Measurements from ENCODE around the gene IRAK2.
A peak's percentile ranks its signal among the peaks of the same experiment; 100 is the strongest.

Gene IRAK2

DNA sequence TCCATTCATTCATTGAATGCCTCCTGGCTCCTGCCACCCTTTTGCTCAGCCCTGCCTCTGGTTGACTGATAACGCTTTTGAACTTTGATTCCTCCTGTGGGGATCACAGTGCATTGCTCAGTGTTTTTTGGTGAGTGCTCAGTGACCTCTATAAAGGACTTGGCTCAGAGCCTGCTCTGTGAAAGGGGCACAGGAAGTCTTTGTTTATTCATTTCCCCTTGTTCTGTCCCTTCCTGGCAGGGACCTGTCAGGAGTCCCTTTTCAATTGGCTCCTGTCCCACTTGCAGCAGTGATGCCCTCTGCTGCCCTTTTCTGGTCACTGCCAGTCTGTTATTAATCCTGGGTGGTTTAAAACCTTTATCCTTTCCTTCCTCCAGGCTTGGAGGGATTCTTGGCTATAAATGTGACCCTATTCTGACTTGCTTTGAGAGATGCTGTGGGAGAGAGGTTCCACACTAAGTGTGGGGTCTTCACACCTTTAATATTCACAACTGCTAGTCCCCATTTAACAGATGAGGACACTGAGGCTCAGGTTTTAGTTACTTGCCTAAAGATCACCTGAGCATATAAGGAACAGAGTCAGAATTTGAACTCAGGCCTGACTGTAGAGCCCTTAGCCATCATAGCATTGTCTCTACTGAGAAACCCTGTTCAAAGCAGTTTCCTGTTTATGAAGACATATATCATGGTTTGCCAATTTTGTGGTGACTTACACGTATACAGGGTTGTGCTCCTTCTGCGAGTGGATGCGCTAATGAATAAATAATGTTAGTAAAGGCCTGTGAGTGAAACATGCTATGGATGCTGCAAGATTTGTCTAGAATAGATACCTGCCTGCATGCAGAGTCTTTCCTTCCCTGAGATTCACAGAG, 60.3 kb downstream of the IRAK2 start:
- peak; percentile 74 for DNase-seq (ENCODE audit: low read depth)

DNA sequence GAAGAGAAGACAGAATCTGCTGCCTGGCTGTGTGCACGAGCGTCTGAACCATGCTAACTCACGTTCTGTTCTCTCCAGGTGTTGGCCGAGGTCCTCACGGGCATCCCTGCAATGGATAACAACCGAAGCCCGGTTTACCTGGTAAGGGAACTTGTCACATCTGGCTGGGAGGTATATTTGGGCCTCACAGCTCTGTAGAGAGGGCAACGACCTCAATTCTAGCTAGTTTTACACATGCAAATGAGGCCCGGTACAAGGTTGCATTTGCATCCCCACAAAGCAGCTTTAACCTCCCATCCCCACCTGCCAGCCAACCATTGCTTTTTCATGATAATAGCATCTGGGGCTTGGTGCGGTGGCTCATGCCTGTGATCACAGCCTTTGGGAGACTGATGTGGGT, 61.6 kb downstream of the IRAK2 start:
- DNase-seq (ENCODE audit: low read depth): no peak

DNA sequence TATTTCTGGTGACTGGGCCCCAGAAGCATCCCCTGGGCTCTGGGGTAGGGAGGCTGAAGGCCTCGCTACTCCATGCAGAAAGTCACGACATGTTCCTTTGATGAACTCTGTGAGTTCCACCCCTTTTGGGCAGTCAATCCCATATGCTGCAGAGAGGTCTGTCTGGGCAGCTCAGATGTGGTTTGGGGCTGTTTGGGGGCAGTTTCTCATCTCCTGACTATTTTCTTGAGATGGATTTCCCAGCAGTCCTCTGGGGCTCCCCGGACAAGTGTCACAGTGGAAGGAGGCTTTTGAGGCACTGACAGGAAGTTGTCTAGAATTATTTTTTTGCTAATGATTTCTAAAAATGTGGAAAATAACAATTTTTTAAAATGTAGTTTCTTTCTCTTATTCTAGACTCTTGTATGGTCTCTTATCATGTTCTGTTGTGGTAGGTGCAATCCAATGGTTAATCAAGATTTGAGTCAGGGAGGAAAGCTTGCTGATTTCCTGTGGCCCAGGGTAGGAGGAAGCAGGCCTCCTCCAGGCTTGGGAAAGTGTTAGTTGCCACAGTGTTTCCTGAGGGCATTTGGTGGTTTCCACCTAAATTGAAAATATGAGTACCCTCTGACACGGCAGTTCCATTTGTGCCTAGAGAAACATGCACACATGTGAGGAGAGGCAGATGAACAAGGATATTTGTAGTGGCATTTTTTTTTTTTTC, 63.7 kb downstream of the IRAK2 start:
- no peak for DNase-seq (ENCODE audit: low read depth)

DNA sequence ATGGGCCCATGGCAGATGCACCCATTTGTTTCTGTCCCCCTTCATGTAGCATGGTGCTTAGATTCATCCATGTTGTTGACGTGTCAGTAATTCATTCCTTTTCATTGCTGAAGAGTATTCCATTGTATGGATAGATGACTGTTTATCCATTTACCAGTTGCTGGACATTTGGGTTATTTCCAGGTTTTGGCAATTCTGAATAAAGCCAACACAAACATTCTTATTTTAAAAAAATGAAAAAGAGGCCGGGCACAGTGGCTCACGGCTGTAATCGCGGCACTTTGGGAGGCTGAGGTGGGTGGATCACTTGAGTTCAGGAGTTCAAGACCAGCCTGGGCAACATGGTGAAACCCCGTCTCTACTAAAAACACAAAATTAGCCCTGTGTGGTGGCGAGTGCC, 64.9 kb downstream of the IRAK2 start:
- DNase-seq (ENCODE audit: low read depth): no peak

DNA sequence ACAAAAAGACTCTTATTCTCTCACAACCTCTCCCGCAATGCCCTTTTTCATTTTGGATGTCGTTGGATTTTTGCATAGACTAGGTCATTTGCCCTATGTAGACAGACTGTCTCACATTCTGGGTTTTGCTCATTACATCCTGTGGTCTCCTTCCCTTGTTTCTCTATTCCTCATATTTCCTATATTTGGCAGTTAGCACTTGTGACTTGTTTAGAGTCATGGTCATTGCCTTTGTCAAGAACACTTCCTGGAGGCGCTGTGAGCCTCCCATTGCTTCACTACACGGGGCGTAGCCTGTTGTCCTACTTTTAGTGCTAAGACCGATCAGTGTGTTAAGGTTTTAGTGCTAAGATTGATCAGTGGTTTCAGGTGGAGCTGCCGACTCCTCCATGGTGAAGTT, 67.4 kb downstream of the IRAK2 start:
- no peak for DNase-seq (ENCODE audit: low read depth)

GRCh38 chr3:10233988-10234387, 69.3 kb downstream of the IRAK2 start:
- no peak for DNase-seq (ENCODE audit: low read depth)

DNA sequence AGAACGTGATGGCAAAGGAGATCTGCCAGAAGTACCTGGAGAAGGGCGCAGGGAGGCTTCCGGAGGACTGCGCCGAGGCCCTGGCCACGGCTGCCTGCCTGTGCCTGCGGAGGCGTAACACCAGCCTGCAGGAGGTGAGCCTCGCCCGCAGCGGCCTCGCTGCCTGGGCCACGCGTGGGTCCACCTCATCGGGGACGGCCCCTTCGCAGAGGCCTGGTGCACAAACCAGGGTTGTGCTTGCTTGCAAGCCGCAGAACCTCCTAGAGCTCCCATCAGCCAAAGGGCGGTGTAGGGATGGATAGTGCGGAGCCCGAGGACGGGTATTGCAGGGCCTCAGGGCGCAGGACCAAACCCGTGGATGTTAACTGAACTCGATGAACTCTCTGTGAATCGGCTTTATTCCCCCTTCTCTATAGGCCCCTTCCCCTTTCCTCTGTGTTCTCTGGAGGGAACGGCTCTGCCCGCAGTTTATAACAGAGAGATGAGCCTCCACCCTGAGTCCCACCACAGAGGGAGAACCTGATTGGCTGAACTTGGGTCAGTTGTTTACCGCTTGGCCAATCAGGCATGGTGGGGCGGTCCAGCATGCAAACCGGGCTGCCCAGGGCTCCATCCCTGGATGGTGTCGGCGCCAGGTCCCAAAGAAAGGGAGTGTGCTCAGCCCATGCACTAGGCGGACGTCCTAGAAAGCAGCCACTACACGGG, 70.0 kb downstream of the IRAK2 start:
- DNase-seq (ENCODE audit: low read depth): no peak

GRCh38 chr3:10235551-10235950, 70.8 kb downstream of the IRAK2 start:
- DNase-seq (ENCODE audit: low read depth): no peak

DNA sequence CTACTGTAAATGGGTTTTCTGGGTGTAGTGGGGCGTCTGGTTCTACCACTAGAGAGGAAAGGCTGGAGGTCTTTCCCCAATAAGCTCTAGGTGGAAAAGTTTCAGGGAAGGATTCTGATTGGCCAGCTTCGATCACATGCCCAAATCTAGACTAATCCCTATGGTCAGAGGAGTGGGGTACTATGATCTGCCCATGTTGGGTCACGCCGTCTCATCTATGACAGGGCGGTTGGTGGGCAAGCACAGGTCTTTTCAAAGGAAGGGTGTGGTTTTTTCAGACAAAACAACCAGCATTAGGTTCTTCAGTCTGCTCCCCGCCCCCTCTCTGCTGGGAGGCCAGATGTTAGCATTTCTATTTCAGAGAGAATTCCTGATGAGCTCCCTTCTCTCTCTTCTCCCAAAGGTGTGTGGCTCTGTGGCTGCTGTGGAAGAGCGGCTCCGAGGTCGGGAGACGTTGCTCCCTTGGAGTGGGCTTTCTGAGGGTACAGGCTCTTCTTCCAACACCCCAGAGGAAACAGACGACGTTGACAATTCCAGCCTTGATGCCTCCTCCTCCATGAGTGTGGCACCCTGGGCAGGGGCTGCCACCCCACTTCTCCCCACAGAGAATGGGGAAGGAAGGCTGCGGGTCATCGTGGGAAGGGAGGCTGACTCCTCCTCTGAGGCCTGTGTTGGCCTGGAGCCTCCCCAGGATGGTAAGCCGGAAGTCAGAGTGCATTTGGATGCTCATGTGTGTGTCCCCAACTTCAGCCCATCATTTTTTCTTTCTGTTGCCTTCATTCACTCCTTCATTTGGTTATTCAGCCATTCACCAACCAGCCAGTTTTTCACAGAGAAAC, 73.8 kb downstream of the IRAK2 start:
- DNase-seq (ENCODE audit: low read depth): no peak

GRCh38 chr3:10240799-10241198, 76.1 kb downstream of the IRAK2 start:
- DNase-seq (ENCODE audit: low read depth): no peak

DNA sequence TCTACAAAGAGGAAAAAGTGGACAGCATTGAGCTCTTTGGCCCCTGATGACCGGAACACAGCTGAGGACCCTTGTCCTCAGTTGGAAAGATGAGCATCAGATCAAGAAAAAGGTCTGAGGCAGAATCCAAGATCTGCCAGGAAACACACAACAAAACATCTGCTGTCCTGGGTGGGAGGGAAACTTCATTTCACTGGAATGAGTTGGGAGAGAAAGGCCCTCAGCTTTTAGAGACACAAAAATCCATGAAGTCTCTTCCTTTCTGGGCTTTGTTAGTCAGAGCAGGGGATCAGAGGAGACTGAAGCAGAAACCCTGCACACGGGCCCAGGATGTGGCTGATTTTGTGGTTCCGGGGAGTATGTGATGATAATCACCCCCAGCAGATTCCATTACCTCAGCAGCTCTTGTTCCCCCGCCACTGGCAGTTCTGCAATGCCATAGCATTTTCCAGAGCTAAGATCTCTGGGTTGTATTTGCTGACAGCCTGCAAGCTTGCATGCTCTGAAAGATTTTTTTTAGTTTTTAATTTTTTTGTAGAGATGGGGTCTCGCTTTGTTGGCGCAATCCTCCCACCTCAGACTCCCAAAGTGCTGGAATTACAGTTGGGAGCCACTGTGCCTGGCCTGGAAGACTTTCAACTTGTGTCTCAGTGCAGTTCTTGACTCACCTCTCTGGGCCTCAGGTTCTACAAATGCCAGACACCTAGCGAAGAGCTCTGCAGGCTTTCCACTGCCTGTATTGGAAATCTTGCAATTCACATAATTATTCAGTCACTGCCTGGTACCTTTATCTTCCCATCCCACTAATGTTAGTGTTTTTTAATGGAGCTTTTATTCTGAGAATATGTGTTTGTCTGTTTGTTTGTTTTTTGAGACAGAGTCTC, 77.7 kb downstream of the IRAK2 start:
- DNase-seq (ENCODE audit: low read depth): no peak

DNA sequence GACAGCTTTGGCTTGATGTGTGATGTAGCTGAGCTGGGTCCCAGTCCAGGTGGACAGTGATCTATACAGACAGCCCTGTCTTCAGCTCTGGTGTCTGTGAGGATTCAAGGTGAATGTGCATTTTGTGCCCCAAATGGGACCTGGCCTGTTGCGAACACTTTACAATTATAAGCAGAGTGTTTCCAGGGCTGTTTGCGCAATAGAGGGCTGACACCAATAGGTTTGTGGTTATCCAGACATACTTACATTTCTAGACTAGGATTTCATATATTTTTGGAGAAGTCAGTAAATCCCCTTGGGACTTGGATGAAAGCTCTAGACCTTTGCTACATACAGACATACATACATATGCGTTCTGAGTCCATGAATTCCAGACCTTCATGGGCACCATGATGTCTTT, 79.3 kb downstream of the IRAK2 start:
- DNase-seq (ENCODE audit: low read depth): no peak

GRCh38 chr3:10245081-10245712, 80.5 kb downstream of the IRAK2 start:
- no peak for DNase-seq (ENCODE audit: low read depth)

GRCh38 chr3:10247679-10248183, 83.0 kb downstream of the IRAK2 start:
- no peak for DNase-seq (ENCODE audit: low read depth)

- DNase-seq (ENCODE audit: low read depth): peak; percentile 95
These were observed 83.7 kb downstream of the IRAK2 start, which contains the start of gene TATDN2 for GRCh38 chr3:10248184-10248983. Gene TATDN2, plus strand, starts transcription at chr3:10248459. Its CDS starts 742 bp downstream, at chr3:10249201.

DNA sequence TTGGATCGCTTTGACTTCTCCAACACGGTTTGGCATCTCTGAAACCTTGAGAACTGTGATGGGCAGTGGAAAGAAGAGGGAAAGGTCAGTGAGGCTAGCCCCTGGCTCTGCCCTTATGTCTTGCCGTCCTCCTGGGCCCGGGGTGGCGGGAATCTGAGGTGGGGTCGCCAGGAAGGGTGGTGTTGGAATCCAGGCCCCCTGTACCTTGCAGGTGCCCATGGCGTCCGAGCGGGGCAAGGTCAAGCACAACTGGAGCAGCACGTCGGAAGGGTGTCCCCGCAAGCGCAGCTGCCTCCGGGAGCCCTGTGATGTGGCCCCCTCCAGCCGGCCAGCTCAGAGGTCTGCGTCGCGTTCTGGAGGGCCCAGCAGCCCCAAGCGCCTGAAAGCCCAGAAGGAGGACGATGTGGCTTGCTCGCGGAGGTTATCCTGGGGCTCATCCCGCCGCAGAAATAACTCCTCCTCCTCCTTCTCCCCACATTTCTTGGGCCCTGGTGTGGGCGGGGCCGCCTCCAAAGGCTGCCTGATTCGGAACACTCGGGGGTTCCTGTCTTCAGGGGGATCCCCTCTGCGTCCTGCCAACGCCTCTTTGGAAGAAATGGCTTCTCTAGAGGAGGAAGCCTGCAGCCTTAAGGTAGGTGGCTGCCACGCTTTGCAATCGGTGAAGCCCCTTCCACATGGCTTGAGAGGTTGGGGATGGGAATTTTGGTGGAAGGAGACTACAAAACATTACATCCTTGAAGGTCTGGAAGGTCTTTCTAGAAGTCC, 84.4 kb downstream of the IRAK2 start:
- no peak for DNase-seq (ENCODE audit: low read depth)

- DNase-seq (ENCODE audit: low read depth): no peak
These were observed 85.1 kb downstream of the IRAK2 start for GRCh38 chr3:10249833-10250232.

DNA sequence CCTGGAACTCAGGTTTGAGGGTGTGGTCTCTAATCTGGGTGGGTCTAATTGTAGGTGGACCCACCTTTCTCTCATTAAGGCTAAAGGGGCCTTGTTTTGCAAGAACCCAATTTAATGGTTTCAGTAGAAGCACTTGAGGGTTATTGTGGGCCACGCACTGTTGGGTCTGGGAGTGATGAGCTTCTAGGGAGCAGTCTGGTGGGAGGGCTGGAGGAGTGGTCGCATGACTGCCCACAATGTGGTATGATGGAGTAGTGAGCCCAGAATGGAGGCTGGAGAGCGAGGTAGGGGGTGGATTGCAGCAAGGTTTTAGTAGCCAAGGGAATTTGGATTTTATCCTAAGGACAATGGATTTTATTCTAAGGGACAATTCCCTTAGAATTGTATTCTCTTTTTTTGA, 86.3 kb downstream of the IRAK2 start:
- no peak for DNase-seq (ENCODE audit: low read depth)

DNA sequence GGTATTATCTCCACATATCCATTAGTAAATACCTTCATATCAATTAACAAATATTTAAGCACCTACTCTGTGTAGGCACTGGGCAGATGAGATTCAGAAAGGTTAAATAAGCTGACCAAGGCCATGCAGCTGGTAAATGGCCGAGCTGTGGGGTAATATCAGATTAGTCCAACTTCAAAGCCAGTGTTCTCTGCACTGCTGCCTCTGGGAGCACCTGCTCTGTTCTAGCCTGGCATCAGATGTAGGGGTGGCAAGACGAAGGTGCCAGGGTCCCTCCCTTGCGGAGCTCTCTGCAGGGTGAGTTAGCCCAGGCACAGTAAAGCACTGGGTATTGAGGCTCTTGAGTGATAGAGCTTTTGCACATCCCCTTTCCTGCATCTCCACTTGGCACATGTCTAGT, 89.0 kb downstream of the IRAK2 start:
- DNase-seq (ENCODE audit: low read depth): no peak
